CD4-positive, alpha-beta T cell treated with Interleukin-17A for 1 hour (primary cell): Measurements from ENCODE around the gene LMTK2.

Experiments used
- DNase-seq: peaks from one replicate; pipeline ENCODE4 v3.0.0-alpha.2; 2020

The LMTK2 gene

DNA sequence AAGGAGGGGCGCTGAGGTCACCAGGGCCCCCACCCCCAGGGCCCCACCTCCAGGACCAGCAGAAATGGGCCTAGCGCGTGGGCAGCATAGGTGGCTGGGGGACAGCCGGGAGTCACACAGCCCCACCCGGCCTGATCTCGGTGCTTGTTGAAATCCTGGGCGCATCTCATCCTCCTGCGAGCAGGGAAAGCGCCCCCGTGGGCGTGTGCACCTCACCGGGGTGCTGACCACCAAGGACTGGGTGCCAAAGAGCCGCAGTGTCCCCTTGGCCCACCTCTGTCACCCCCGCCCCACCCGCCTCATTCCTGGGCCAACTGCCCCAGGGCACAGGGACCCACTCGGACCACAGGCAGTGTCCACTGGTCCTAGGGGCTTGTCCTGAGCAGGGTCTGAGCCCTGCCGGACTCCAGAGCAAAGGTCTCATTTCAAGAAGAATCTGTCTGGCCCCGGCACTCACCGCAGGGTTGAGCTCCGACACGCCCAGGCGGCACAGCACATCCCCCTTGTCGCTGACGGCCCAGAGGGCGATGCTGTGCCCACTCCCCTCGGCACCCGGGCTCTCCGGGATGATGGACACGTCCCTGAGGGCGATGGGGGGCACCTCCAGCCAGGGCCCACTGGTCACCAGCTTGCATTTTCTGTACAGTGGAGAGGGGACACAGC is 116.0 kb downstream of the LMTK2 start:
- DNase-seq, result no peak

DNA sequence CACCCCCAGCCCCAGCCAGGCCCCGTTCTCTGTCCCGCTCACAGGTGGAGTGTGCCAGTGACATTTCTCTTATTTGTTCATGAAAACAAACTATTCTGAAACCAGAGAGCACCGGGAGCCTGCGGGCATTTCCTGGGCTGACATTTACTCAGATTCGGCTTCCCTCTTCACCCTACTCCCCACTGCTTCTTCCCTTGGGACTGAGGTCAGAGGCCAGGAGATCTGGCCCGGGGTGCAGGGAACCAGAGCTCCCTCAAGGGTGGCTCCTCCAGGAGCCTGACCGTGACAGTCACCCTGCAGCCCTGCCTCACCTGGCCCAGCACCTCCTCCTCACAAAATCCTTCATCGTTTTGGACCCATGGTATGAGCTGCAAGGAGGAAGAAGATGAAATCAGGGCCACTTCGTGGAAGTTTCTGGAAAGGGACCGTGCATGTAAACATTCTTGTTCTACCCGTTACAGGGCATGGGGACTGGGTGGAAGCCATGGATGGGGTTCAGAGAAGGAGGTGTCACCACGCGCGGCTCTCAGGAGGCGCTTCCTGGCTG is 116.8 kb downstream of the LMTK2 start:
- DNase-seq, result no peak

DNA sequence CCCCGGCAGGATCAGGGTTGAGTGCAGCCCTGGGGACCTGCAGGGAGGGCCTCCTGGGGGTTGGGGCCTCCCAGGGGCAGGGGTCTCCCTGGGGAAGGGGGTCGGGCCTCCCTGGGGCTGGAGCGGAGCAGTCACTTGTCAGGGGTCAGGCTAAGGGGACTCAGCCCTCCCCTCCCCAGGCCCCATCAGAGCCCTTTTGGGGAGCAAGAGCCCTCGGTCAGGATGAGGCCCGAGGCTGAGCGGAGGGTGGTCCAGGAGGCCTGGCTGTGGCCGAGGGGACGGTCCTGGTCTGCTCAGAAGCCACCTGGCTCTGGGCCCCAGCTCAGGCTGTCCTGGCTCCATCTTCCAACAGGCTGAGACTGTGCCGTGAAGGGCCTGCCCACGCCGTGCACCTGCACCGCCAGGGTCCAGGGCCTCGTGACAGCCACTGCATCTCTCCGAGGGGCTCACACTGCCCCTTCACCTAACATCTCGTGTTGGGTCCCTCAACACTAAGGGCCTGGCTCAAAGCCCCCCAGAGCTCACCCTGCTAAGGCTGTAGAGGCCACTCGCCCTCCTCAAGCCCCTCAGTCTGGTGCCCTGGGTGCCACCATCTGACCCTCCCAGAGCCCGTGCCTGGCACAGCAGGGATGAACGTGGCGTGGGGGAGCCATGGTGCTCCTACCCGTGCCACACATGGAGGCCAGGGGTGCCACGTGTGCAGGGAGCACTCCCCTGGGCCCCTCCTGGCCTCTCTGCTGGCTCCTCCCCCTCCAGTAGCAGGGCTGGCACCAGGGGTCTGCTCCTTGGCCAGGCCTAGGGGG is 117.4 kb downstream of the LMTK2 start:
- DNase-seq, result no peak

DNA sequence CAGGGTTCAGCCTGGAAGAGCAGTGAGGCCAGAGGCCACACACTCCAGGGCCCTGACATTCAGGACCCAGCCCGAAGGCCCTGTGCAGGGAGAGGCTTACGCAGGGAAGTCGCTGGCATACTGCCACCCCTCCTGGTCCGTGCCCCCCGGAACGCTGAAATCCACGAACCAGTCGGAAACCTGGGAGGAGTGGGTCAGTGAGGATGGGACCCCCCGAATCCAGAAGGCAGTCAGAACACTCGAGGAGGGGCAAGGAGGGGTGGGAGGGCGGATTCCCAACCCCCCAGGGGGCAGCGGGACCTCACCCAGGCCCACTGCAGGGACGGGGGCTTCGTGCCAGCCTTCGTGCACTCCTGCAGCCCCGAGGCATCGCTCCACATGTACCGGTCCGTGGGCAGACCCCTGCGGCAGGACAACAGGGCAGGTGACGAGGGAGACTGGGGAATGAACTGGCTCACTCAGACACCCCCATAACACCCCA is 118.1 kb downstream of the LMTK2 start:
- DNase-seq, result no peak

DNA sequence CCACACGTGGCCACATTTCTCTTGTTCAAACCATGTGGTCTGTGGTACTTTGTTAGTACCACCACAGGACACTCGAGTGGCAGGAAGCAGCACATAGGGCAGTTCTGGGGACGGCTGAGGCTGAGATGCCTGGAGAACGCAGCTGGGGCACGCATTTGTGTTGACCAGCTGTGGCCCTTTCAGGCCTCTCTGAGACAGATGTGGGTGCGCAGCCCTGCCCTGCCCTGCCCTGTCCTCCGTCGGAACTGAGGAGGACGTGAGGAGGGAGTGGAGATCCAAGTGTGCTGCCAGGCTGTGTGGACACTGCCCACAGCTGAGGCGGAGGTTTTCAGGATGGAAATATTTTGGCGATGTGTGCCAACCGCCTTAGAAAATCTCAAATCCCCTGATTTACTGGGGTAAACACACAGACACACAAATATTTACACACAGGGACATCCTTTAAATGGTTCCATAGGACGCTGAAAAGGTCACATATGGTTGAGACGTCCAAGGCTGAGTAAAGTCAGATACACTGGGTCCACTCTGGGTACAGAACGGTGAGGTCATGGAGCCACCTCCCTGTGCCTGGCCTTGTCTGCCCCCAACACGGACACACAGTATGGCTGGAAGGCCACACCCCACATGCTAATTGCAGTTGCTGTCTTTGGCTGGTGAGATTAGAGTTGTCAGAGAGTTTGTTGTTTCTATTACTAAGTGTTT is 119.4 kb downstream of the LMTK2 start:
- DNase-seq, result no peak

DNA sequence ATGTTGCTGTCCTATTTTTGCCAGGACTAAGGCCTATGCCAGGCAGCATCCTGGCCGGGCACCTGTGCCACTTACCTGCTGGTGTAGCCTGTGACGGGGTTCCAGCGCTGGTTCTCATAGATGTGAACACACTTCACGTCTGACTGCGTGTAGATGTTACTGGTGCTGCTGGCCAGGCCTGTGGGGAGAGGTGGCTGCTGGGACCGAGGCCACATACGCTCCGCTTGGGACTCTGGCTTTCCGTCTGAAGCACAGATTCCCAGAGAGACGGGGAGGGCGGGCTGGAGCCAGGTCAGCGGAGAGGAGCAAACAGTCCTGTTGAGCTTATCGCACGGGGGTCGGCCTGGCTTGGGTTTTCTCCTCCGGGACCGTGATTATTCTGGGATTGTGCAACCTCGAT is 121.3 kb downstream of the LMTK2 start:
- DNase-seq, result no peak

DNA sequence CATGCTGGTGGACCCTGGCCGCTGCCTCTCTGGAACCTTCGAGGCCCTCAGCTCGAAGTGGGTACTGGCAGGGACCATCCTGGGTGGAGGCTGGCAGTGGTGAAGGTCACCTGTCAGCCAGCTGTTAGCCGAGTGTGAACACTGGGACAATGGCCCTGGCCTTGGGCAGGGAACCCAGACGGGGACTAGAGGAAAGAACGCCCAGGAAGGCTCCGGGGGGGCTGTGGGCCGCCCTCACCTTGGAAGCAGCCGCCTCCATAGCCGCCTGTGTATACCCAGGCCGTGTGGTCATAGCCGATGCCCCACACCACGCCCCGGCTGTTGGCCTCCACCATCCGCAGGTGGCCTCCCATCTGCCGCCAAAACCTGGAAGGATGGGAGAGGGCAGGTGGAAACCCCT is 122.1 kb downstream of the LMTK2 start:
- DNase-seq, result no peak

DNA sequence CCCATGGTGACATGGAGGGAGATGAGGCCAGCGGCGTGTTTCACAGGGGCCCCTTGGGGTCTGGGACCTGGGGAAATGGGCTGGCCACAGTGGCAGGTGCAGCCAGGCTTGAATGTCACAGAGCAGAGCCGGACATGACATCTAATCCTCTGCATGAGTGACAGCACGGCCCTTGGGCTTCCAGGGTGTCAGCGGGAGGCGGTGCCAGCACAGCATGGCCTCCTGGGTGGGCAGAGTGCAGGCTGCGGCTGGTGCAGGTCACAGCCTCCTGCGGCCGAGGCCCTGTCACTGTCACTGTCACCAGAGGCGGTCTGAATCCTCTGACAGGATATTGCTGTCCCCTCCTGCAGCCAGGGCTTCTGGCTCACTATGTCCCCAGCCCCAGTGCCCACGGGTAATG is 122.8 kb downstream of the LMTK2 start:
- no peak for DNase-seq

DNA sequence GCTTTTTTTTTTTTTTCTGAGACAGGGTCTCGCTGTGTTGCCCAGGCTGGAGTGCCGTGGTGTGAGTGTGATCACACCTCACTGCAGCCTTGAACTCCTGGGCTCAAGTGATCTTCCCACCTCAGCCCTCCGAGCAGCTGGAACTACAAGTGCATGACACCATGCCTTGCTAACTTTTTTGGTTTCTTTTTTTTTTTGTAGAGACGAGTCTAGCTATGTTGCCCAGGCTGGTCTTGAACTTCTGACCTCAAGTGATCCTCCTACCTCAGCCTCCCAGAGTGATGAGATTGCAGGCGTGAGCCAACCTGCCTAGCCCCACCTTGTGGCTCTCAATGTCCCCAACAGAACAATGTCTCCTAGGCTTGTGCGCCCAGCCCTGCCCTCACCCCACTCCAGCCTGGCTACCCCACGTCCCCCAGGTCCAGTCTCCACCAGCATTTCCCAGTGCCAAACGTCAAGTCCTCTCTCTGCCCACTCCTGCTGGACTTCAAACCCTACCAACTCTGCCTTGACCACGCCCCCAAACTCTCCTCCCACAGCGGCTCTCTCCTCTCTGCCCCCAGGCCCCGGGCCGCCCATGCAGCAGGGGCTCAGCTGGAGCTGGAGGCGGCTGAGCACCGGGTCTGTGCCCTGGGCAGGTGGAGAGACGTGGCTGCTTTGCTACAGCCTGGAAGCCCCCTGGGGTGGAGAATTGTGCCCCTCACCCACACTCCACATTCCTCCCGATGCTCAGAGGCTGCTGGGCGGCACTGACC is 123.5 kb downstream of the LMTK2 start:
- no peak for DNase-seq

DNA sequence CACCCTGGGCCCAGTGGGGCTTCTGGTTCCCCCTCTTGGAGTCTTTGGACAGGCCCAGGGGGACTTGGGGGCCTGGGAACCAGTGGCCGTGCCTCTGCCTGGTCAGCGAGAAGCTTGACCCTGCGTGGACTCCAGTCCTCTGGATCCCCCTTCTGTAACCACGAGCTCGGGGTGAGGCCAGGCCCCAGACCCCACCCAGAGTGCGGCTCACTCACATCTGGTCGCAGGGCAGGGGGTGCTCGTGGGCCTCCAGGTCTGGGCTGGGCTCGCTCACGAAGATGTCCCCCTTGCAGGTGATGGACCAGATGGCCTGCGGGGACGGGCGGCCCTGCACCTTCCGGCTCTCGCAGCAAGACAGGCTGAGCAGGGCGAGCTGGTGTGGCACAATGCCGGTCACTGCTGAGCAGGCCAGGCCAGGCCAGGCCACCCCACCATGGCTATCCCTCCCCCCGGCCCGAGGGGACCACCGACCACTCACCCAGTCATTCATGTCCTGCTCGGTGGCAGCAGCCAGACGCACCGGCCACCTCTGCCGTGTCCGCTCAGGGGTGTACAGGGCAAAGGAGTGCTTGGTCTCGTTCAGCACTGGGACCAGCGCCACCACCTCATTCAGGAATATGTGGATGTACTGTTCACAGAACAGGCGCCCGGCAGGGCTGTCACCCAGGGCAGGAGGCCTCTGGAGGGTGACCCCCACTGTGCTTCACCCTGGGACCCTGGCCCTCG is 124.2 kb downstream of the LMTK2 start:
- no peak for DNase-seq

DNA sequence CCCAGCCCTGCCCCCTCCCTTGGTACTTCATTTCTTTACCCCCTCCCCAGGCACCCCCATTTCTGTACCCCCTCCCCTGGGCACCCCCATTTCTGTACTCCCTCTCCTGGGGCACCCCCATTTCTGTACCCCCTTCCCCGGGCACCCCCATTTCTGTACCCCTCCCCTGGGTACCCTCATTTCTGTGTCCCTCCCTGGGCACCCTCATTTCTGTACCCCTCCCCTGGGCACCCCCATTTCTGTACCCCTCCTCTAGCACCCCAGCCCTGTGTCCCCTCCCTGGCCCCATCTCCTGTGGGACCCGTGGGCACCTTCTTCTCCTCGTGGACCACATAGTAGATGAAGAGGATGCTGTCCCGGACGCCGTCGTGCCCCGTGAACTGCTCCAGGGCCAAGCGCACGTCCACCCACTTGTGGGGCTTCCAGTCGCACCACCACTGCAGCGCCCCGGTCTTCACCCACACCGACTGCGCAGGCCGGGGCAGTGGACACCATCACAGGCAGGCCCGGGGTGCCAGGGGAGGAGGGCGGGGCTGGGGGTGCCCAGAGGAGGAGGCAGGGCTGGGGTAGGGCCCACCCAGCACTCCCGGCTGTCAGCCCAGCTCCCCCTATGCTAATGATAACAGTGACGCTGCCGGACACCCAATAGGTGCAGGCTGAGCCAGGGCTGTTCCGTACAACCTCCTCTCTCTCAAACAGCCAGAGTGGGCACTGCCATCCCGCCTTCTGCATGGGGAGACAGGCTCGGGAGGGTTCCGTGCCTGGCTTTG is 125.0 kb downstream of the LMTK2 start:
- DNase-seq, result no peak

DNA sequence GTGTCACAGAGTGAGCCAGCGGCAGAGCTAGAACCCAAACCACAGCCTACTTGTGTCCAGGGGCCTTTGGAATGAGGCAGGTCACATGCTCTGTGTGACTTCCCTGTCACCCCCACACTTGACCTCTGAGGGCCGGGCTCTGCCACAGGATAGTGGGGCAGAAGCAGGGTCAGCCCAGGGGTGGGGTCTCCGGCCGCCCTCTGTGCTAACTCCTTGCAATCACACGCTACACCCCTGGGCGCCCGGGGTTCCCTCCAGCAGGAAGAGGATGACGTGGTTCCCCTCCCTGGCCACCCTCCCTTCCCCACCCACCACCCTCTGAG is 125.6 kb downstream of the LMTK2 start:
- DNase-seq, result no peak

DNA sequence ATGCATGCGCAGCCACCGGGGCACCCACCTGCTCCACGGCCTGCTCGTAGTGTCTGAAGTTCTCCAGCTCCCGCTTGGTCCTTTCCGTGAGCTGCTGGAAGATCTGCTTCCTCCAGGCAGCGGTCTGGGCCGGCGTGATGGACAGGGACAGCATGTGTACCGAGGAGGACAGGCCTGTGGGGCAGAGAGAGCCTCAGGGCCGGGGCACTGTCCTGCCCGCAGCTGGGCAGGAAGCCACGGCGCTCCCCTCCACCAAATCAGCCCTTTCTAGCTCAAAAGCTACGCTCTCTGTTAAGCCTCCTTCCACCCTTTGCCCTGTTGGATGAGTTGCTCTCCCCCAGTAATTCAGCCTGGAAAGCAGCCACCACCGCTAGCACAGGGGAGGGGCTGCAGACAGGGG is 126.1 kb downstream of the LMTK2 start:
- DNase-seq, result no peak

DNA sequence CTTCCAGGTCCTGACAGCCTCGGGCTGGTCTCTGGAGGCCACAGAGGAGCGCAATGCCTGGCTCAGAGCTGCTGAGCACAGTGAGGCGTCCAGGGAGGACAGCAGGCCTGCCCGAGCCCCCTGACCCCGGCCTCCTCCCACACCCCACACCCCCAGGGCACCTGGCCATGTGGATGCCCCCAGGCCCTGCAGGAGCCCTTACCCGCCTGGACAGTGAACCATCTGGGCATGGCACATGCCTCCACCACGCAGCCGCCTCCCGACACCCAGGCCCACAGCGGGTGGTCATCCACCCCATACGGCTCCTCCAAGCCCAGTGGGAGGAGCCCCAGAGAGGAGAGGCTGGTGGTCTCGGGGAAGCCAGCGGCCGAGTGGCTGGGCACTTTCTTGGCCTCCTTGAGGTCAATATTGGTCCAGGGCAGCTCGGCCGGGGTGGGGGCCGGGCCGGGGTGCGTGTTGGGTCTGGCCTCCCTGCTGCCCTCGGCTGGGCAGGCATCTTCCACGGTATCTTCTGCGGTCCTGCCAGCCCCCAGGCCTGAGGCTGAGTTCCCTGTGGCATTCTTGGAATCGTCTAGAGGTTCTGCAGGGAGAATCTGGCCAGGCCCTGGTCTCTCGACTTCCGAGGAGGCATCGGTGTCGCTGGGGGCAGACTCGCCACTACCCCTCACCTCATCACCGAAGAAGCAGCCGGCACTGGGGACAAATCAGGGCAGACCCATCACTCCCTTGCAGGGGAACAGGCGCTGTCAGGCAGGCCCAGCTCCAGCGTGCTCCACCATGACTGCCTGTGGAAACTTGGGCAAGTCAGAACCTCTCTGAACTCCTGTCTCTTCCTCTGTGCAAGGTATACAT is 126.8 kb downstream of the LMTK2 start:
- DNase-seq, result no peak

DNA sequence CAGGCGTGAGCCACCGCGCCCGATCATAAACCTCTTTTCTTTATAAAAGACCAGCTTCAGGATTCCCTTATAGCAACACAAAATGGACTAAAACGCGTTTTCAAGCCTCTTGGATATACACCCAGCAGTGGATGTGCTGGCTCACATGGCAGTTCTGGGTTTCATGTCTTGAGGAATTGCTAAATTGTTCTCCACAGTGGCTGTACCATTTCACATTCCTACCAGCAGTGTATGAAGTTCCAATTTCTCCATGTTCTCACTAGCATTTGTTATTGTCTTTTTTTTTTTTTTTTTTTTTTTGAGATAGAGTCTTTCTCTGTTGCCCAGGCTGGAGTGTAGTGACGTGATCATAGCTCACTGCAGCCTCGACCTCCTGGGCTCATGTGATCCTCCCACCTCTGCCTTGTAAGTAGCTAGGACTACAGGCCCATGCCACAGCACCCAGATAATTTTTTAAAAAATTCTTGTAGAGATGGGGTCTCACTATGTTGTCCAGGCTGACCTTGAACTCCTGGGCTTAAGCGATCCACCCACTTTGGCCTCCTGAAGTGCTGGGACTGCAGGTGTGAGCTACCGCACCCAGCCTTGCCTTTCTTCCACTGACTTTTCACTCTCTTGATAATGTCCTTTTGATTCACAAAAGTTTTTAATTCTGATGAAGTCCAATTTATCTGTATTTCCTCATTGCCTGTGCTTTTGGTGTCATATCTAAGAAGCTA is 127.9 kb downstream of the LMTK2 start:
- no peak for DNase-seq

DNA sequence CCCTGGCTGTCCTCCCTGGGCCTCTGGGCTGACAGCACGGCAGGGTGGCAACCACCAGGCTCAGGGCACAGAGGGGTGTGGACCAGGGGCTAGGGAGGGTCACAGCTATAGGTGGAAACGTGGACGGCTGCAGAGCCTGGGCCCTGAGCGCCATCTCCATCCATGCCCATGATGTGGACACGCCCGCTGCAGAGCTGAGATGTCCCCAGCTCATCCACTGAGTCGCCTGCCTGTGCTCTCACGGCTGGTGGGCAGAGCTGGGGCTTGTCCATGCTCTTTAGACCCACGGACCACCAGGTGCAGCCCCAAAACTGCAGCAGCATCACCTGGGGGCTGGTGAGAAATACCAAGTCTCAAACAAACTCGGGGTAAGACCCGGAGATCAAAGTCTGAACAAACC is 129.2 kb downstream of the LMTK2 start:
- DNase-seq, result no peak

DNA sequence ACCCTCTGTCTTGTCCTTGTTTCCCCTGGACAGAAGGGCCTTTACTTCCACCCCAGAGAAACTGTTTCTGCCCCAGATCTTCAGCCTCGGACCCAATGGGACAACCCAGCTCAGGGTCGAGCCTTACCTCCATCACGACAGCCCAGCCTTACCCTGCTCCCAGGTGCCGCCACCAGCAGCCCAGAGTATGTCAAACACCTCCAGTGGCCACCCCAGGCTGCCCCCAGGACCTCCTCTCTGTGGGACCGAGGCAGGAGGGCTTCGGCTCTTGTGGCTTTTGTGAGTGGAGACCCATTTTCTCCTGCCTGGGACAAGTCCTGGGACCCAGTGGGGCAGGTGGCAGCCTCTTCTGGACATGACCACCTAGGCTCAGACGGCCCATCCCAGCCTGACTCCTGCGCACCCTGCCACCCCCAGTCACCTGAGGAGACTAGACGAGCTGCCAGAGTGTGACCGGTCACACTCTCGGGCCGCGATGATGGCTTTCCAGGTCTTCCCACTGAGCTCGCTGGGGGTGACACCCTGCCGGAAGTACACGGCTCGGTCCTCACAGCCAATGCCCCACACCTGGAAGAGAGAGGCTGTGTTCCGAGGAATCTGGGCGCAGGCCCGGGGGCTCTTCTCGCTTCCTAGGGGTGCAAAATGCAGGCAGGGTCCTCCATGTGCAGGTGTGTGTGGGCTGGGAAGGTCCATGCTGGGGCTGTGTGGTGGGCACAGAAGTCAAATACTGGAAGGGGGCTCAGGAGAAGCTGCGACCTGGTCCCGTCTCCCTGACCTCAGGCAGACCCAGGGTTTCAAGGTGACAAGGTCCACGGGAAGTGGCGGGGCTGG is 129.9 kb downstream of the LMTK2 start:
- no peak for DNase-seq

DNA sequence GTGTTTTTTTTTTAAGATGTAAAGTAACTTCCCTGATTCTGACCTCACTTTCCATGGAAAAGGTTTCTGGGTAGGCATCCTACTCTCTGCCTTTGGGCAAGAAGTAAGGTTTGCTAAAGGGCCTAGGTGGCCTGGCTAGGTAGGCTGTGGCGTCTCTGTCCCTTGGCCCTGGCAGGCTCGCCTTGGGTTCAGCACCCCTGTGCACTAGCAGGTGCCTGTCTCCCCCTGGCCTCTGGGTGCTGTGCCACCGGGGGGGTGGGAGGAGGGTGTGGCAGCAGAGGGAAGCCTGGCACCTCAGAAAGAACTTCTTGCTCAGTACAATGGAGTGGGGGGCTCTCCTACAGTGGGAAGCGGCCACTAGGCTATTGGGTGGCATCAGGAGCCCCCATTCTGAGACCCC is 131.4 kb downstream of the LMTK2 start:
- no peak for DNase-seq

DNA sequence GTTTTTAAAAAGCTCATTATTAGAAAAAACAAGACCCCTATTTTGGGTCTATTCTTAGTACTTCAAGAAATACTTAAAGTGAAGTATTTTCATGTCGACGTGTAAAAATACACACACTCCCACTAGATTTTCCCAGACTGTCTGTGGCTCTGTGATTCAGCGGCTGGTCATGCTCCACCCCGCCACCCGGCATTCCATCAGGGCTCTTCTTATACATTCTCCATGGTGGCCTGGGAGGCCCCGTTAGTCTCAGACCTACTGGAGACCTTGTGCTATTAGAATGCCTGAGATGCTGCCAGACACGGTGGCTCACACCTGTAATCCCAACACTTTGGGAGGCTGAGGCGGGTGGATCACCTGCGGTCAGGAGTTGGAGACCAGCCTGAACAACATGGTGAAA is 132.3 kb downstream of the LMTK2 start:
- DNase-seq, result no peak
